ENCODE measurements around the gene METTL9. TPM values are rescaled to one million over a fixed set of nuclear protein-coding genes. Genes with fewer than 3 reads are reported as not detected.

The METTL9 gene
- total and polyA plus RNA-seq, 2 experiments from 2014 or later, result 72.5 to 152 TPM

- H3K4me1 Mint-ChIP-seq, result no peaks in the 10 kb centered on the region; the same call in 1 of the 3 replicates
- no peaks in the 10 kb centered on the region for H3K9me3 Mint-ChIP-seq
- peaks cover 6% of the 10 kb centered on the region for H3K27me3 Mint-ChIP-seq (ENCODE audit: insufficient read depth, low read depth, poor library complexity)
- Histone ChIP-seq H3F3A (replicated peaks; ENCODE audit: low read depth) (no peaks in the 10 kb centered on the region), H3K27ac (ENCODE audit: low read depth) (no peak overlapping the region), H2AFZ (no peak overlapping the region), H4K20me1 (replicated peaks; ENCODE audit: insufficient read depth) (no peaks in the 10 kb centered on the region), H3K9me2 (ENCODE audit: insufficient read depth) (no peaks in the 10 kb centered on the region), H3K27me3 (ENCODE audit: insufficient read depth) (no peaks in the 10 kb centered on the region), H3K4me1 (ENCODE audit: insufficient read depth) (no peaks in the 10 kb centered on the region), H3K4me3 (no peak overlapping the region), H3K4me2 (no peak overlapping the region), H3K79me2 (replicated peaks; ENCODE audit: insufficient read depth) (no peaks in the 10 kb centered on the region), H3K36me3 (ENCODE audit: insufficient read depth) (no peaks in the 10 kb centered on the region)
- no peak overlapping the region for H3K27ac Mint-ChIP-seq
- ATAC-seq, result peak; percentile 32; the same call in 2 of the 3 replicates
- H3K36me3 Mint-ChIP-seq (ENCODE audit: low read depth), result 0 out of 3 replicates have a peak, but pooled peaks cover 10% of the 10 kb centered on the region
- no peak overlapping the region for H3K4me3 Mint-ChIP-seq
- TF ChIP-seq CTCF (conservative IDR thresholded peaks at IDR 0.05; ENCODE audit: low read depth in 2 of 2), result peak; percentile 87 to 92
- TF ChIP-seq JUNB (IDR thresholded peaks at IDR 0.05; ENCODE audit: unreplicated experiment), result no peak
- TF ChIP-seq EZH2 (IDR thresholded peaks at IDR 0.05; ENCODE audit: low read depth, unreplicated experiment), result no peak
- TF ChIP-seq STAT1 (IDR thresholded peaks at IDR 0.05; ENCODE audit: unreplicated experiment), result no peak
- no peak for TF ChIP-seq ZNF331 (CRISPR knock-in tag; IDR thresholded peaks at IDR 0.05; ENCODE audit: low read depth)
- peak; percentile 81 for DNase-seq (ENCODE audit: low spot score)
Measured at GRCh38 chr16:21656795-21657768, 57.7 kb downstream of the METTL9 start.

GRCh38 chr16:21659124-21659523 lies 59.7 kb downstream of the METTL9 start:
- no peaks in the 10 kb centered on the region for H3K9me3 Mint-ChIP-seq
- no peaks in the 10 kb centered on the region; the same call in 1 of the 2 replicates for H3K27me3 ChIP-seq (ENCODE audit: insufficient read depth)
- H3F3A ChIP-seq (replicated peaks; ENCODE audit: low read depth), result no peaks in the 10 kb centered on the region
- H3K36me3 Mint-ChIP-seq (ENCODE audit: low read depth), result 0 out of 3 replicates have a peak, but pooled peaks cover 8% of the 10 kb centered on the region
- H3K9me2 ChIP-seq (ENCODE audit: insufficient read depth), result no peaks in the 10 kb centered on the region
- no peak for DNase-seq (ENCODE audit: low spot score)
- no peak for ATAC-seq
- no peaks in the 10 kb centered on the region for H4K20me1 ChIP-seq (replicated peaks; ENCODE audit: insufficient read depth)
- H2AFZ ChIP-seq, result no peak overlapping the region
- no peak overlapping the region for H3K4me3 Mint-ChIP-seq
- peaks cover 13% of the 10 kb centered on the region for H3K27me3 Mint-ChIP-seq (ENCODE audit: insufficient read depth, low read depth, poor library complexity)
- H3K4me2 ChIP-seq, result no peak overlapping the region
- 0 out of 2 replicates have a peak, but pooled peaks cover 3% of the 10 kb centered on the region for H3K4me1 ChIP-seq (ENCODE audit: insufficient read depth)
- no peak overlapping the region for H3K27ac Mint-ChIP-seq
- H3K27ac ChIP-seq (ENCODE audit: low read depth), result no peak overlapping the region
- TF ChIP-seq ETS1 (IDR thresholded peaks at IDR 0.05) (no peak), EZH2 (IDR thresholded peaks at IDR 0.05; ENCODE audit: low read depth, unreplicated experiment) (no peak), ZNF114 (CRISPR knock-in tag; IDR thresholded peaks at IDR 0.05) (no peak), REST (IDR thresholded peaks at IDR 0.05; ENCODE audit: unreplicated experiment) (no peak), ZNF331 (CRISPR knock-in tag; IDR thresholded peaks at IDR 0.05; ENCODE audit: low read depth) (no peak), POLR2AphosphoS5 (IDR thresholded peaks at IDR 0.05; ENCODE audit: low read depth) (no peak), EZH2phosphoT487 (IDR thresholded peaks at IDR 0.05; ENCODE audit: unreplicated experiment) (no peak)
- no peaks in the 10 kb centered on the region for H3K36me3 ChIP-seq (ENCODE audit: insufficient read depth)
- H3K4me1 Mint-ChIP-seq, result no peaks in the 10 kb centered on the region; the same call in 1 of the 3 replicates
- no peak overlapping the region for H3K4me3 ChIP-seq
- H3K79me2 ChIP-seq (replicated peaks; ENCODE audit: insufficient read depth), result no peaks in the 10 kb centered on the region

Data from GM23338 (cell line).